Activated naive CD8-positive, alpha-beta T cell treated with anti-CD3 and anti-CD28 coated beads, Interleukin-2, amount 50 U/mL, for 16 hours (primary cell): ENCODE data around the gene MIXL1.
"Not testable (repeated sequence)": the region's sequence is repeated elsewhere in the genome, so short reads cannot be mapped to it uniquely, and the experiment has no call there.

Source experiments
- DNase-seq: peaks from one replicate; pipeline ENCODE4 v3.0.0-alpha.2; 2020; ENCODE audit warnings: low read depth, low spot score

MIXL1 gene

DNA sequence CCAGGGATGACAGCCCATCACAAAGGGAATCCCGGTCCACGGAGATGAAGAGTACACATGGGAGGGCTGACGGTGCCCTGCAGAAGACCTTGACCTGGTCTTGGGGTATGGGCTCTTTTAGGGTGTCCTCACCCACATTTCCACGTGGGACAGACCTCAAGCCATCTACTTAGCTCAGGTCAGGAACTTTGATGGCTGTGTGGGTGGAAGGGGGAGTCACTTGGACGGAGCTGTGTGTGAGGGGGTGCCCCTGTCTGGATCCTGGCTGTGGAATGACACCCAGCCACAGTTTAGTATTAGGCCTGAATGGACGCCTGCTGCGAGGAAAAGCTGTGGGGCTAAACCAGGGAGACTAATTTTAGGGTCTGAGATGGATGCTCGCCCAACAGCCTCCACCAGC is 10.9 kb upstream of the MIXL1 start:
- no peak for DNase-seq

- no peak for DNase-seq
Observed at GRCh38 chr1:226215239-226215638, 8.2 kb upstream of the MIXL1 start.

DNA sequence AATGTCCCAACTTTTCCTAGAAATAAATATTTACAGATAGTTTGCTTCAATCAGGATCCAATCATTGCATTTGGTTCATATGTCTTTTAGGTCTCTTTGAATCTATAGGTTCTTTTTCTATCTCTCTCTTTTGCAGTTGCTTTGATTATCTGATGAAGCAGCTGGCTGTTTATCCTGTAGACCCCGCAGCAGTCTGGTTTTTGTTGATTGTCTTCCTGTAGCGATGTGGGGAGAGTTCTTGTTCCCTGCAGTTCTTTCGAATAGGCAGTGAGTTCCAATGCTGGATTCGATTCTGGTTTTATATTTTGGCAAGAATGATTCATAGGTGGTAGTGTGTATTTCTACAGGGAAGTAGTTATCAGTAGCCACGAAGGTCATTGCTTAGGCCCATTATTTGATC is 7.4 kb upstream of the MIXL1 start:
- DNase-seq, result no peak

DNA sequence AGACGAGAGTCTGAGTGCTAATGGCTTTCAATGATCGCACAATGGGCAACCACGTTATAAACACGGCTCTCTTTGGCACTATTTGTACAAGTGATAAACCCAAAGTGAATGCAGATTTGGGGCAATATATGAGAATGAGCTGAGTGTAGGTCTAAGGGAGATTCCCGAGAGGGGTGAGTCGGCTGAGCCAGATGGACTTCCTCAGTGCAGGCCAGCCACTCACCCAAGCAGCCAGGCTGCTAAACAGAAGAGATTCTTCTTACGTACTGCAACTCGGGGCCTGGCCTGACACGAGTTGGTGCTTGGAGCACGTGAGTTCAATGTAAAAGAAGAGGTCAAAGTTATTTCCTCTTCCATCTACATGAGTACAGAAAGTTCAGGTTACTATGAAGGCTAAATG is 6.2 kb upstream of the MIXL1 start:
- no peak for DNase-seq

GRCh38 chr1:226220473-226221189 is 2.8 kb upstream of the MIXL1 start:
- DNase-seq, result no peak

DNA sequence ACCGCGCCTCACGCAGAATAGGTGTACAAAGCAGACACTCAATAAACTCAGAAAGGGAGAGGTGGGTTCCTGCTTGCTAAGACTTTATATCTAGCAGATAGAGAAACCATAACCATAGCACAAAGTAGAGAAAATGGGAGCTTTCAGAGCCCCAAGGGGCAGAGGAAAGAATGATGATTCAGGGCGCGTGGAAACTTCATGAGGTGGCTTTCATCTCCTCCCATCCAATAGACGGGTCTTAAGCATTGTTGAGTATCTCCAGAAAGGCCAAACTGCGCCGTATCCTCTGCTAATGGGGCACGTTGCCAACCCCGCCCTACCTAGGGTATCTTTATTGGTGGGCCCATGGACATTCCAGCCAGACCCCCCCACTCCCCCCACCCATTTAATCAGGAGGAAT is 778 bp upstream of the MIXL1 start:
- DNase-seq, result no peak

GRCh38 chr1:226223786-226224244 is 351 bp downstream of the MIXL1 start:
- no peak for DNase-seq

DNA sequence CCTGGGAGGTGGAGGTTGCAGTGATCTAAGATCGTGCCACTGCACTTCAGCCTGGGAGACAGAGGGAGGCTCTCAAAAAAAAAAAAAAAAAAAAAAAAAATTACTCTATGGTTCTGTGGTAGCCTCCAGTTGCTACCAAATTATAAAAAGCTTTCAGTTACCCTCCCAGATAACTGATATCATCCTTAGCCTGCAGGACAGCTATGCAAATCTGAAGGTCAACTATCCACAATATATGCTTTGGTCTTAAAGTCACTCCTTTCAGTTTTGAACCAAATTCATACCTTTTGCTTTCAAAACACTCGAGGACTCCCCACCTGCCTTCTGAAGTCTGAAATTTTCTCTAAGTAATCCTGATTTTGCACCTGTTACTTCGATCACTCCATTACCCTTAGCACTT is 3.1 kb downstream of the MIXL1 start:
- no peak for DNase-seq

- DNase-seq, result no peak
Observed at GRCh38 chr1:226233293-226233692, 9.8 kb downstream of the MIXL1 start.

DNA sequence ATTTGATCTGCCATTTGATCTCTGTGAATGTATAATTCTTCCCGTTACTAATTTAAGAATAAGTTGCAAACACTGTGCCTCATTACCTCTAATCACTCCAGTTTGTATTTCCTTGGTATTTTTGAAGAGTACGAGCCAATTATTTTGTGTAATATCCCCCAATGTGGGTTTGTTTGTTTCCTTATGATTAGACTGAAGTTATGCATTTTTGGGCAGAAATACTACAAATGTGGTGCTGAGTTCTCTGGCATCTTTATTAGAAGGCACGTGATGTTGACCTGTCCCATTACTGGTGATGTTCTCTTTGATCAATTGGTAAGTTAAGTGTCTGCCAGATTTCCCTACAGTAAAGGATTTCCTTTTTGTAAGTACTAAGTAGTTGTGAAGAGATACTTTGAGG is 10.3 kb downstream of the MIXL1 start:
- DNase-seq, result no peak

GRCh38 chr1:226236826-226237225 is 13.4 kb downstream of the MIXL1 start:
- no peak for DNase-seq

- DNase-seq, result no peak
Observed at GRCh38 chr1:226239421-226239820, 16.0 kb downstream of the MIXL1 start.

DNA sequence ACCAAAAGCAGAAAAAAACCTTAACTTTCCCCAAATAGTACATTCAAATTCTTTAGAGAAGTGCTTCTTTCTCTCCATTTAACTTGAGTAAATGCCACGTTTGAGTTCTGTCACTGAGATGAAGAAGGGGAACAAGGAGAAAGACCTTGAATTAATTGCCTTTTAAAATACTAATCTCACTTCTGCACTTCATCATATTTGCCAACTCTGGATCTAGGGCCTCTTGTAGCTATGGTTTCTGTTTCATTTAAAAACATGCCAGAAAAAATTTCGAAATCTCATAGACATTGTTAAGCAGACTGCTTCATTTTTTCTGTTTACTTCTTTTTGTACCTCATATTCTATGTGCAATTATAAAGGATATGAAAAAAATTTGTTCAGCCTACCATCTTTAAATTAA is 24.6 kb downstream of the MIXL1 start:
- no peak for DNase-seq

GRCh38 chr1:226248796-226249195 is 25.3 kb downstream of the MIXL1 start:
- DNase-seq, result no peak

DNA sequence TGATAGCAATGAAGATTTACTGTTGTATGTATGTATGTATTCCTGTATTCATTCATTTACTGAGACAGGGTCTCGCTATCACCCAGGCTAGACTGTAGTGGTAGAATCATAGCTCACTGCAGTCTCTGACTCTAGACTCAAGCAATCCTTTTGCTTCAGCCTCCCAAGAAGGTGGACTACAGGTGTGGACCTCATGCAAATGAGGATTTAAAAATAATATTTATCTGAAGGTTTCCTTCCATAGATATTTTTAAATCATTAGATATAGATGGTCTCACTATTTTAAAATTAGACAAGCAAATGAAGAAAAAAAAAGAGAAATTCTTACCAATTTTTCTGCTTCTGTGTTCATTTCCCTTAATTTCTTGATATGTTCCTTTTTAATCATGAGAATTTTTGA is 27.0 kb downstream of the MIXL1 start:
- no peak for DNase-seq

GRCh38 chr1:226252841-226253240 is 29.4 kb downstream of the MIXL1 start:
- DNase-seq, result not testable (repeated sequence)

GRCh38 chr1:226253933-226254332 is 30.5 kb downstream of the MIXL1 start:
- DNase-seq, result no peak

GRCh38 chr1:226255380-226255779 is 31.9 kb downstream of the MIXL1 start:
- no peak for DNase-seq

- no peak for DNase-seq
Observed at GRCh38 chr1:226261818-226262217, 38.4 kb downstream of the MIXL1 start.

GRCh38 chr1:226268421-226269124 is 45.1 kb downstream of the MIXL1 start:
- DNase-seq, result no peak

- DNase-seq, result not testable (repeated sequence)
Observed at GRCh38 chr1:226272233-226272902, 48.9 kb downstream of the MIXL1 start.

DNA sequence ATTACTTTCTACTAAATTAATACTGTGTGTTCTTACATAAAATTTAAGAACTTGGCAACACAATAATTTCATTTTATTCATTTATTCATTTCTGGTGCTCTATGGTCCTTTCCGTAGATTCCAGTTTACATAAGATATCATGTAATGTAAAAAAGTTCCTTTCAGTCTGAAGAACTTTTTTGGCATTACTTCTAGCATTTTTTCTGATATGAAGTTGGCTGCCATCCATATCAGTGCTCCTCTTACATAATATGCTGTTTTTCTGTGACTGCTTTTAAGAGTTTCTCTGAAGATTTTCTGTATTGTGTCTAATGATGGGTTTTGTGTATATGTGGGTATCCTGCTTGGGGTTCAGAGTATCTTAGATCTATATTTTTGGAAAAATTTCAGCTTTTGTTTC is 50.7 kb downstream of the MIXL1 start:
- no peak for DNase-seq
